LNCAP (cell line): ENCODE measurements around the gene SLC49A4.

Source experiments
- CTCF ChIP-seq: fragments of 450-650 bp; IDR thresholded peaks from 2 replicates; pipeline ENCODE4 v1.5.1; 2017; ENCODE audit warnings: mild to moderate bottlenecking

SLC49A4 gene

GRCh38 chr3:122800706-122801237, 5.9 kb downstream of the SLC49A4 start:
- TF ChIP-seq CTCF, result no peak

GRCh38 chr3:122802323-122802722, 7.5 kb downstream of the SLC49A4 start:
- no peak for TF ChIP-seq CTCF

GRCh38 chr3:122803977-122804376, 9.1 kb downstream of the SLC49A4 start:
- no peak for TF ChIP-seq CTCF

DNA sequence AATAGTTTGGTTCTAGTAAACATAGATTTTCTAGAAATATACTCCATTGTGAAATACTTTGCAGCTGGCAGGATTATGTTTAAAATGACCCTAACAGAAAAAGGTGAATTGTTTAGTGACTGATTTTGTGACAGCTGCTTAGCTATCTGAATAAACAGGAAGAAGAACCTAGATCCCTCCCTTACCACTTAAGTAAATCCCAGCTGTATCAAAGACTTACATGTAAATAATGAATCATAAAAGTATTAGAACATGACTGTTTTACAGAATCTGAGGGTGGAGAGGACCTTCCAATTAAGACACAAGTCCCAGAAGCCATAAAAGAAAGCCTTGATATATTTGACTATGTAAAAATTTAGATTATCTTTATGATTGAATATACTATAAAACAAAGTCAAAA, 15.9 kb downstream of the SLC49A4 start:
- TF ChIP-seq CTCF, result no peak

- no peak for TF ChIP-seq CTCF
Observed at GRCh38 chr3:122816587-122816986, 21.7 kb downstream of the SLC49A4 start.

DNA sequence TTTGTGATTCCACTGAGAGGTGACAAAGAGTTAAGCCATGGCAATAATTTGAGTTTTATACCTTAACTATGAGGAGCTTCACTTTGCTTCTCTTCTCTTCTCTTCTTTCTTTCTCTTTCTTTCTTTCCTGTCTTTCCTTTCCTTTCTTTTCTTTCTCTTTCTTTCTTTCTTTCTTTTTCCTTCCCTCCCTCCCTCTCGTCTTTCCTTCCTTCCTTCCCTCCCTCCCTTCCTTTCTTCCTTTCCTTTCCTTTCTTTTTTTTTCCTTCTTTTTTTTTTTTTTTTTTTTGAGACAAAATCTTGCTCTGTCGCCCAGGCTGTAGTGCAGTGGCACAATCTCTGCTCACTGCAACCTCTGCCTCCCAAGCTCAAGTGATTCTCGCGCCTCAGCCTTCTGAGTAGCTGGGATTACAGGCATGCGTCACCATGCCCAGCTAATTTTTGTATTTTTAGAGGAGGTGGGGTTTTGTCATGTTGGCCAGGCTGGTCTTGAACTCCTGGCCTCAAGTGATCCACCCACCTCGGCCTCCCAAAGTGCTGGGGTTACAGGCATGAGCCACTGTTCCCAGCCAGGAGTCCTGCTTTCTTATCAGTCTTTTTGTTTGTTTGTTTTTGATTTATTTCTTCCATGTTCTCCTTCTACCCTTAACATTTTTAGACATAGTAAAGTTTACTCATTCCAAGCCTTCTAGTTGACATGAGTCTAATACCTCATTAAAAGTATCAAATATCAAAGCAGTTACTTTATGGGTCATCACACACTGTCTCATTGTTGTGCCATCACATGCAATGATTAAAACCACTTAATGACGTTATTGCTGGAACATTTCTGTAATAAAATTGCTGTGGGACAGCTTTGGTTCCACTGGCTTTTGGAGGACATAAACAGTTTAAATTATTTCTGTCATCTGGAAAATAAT, 29.9 kb downstream of the SLC49A4 start:
- TF ChIP-seq CTCF, result no peak

DNA sequence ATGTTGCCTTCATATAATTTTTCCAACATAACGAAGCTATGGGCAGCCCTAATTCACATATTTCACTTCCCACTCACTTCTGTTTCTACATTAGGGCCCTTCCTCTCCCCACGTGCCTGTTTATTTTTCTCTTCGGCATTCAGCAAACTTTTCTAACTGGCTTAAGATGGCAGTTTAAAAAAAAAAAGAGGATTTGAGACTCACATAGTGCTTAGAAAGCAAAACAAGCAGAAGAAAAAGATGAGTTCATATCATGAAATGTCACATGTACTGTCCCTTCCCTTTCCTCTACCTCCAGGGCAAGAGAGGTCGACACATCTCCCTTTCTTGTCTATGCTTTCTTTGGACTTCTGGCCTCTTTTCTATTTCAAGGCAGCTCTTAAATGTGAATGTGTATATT, 30.6 kb downstream of the SLC49A4 start:
- TF ChIP-seq CTCF, result no peak
